Measurements from ENCODE around the gene KRTAP10-6.

The KRTAP10-6 gene

GRCh38 chr21:44614961-44615391 is 22.7 kb upstream of the KRTAP10-6 start:
- no peak overlapping the region for H3K27ac ChIP-seq
- DNase-seq, result no peak
- no peak for TF ChIP-seq CTCF (IDR thresholded peaks at IDR 0.05)
- H3K27me3 ChIP-seq, result peaks cover 0 to 41% of the 10 kb centered on the region in 2 donors
- H3K4me3 ChIP-seq, result no peak overlapping the region
- no peaks in the 10 kb centered on the region for H3K36me3 ChIP-seq
- H3K4me1 ChIP-seq, result no peaks in the 10 kb centered on the region
- H3K9me3 ChIP-seq, result peaks cover 0 to 20% (median 13%) of the 10 kb centered on the region in 3 donors
- intact Hi-C loops (cut with DNase I; ENCODE audit: low total_unique reads), result no loop called here

DNA sequence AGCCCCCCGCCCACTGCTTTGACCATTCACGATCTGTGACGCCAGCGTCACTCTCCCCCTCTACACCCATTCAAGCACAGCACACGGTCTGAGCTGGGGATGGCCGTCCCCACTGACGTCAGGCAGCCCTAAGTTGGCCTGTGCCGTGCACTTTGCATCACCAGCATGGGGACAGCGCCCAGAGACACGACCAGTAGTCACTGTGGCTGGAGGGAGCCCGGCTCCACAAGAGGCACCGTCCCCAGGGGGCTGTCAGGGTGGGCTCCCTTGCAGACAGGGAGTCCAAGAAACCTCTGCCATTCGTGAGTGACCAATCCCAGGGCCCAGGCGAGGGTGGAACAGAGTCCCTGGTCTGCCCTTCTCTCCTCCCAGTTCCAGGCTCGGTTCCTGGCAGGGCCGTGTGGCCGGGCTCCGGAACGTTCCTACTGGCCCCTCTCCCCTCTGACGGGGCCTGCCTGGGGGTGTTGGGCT is 21.9 kb upstream of the KRTAP10-6 start:
- H3K36me3 ChIP-seq, result no peaks in the 10 kb centered on the region
- no peak overlapping the region for H3K27ac ChIP-seq
- no peak for DNase-seq
- intact Hi-C loops (cut with DNase I; ENCODE audit: low total_unique reads), result no loop called here
- no peak overlapping the region for H3K4me3 ChIP-seq
- H3K9me3 ChIP-seq, result peaks cover 0 to 23% (median 18%) of the 10 kb centered on the region in 3 donors
- peaks cover 0 to 41% of the 10 kb centered on the region in 2 donors for H3K27me3 ChIP-seq
- TF ChIP-seq CTCF (IDR thresholded peaks at IDR 0.05), result no peak
- H3K4me1 ChIP-seq, result no peaks in the 10 kb centered on the region

- H3K9me3 ChIP-seq, result peaks cover 0 to 24% (median 21%) of the 10 kb centered on the region in 3 donors
- intact Hi-C loops (cut with DNase I; ENCODE audit: low total_unique reads), result no loop called here
- H3K4me1 ChIP-seq, result no peaks in the 10 kb centered on the region
- peaks cover 0 to 41% of the 10 kb centered on the region in 2 donors for H3K27me3 ChIP-seq
- no peak for TF ChIP-seq CTCF (IDR thresholded peaks at IDR 0.05)
- no peaks in the 10 kb centered on the region for H3K36me3 ChIP-seq
- no peak overlapping the region for H3K27ac ChIP-seq
- H3K4me3 ChIP-seq, result no peak overlapping the region
- no peak for DNase-seq
Measured at GRCh38 chr21:44613386-44614155, 21.3 kb upstream of the KRTAP10-6 start.

GRCh38 chr21:44612669-44613229 is 20.4 kb upstream of the KRTAP10-6 start:
- no peak overlapping the region for H3K27ac ChIP-seq

GRCh38 chr21:44612029-44612486 is 19.8 kb upstream of the KRTAP10-6 start, which contains the start of gene KRTAP10-8:
Gene KRTAP10-8 (plus strand): TSS chr21:44612079. CDS start chr21:44612101, 22 bp downstream.
- DNase-seq, result no peak
- intact Hi-C loops (cut with DNase I; ENCODE audit: low total_unique reads), result no loop called here
- no peak within 1 kb of the TSS for H3K27ac ChIP-seq
- TF ChIP-seq CTCF (IDR thresholded peaks at IDR 0.05), result no peak
- H3K27me3 ChIP-seq, result peaks cover 0 to 39% of the 10 kb centered on the region in 2 donors
- H3K9me3 ChIP-seq, result peaks cover 0 to 24% (median 21%) of the 10 kb centered on the region in 3 donors
- H3K36me3 ChIP-seq, result no peaks in the 10 kb centered on the region
- H3K4me1 ChIP-seq, result no peaks in the 10 kb centered on the region
- H3K4me3 ChIP-seq, result no peak within 1 kb of the TSS

More at GRCh38 chr21:44612669-44613229, 20.4 kb upstream of the KRTAP10-6 start:
- Histone ChIP-seq H3K27me3 (peaks cover 0 to 41% of the 10 kb centered on the region in 2 donors), H3K36me3 (no peaks in the 10 kb centered on the region), H3K4me3 (no peak overlapping the region), H3K4me1 (no peaks in the 10 kb centered on the region), H3K9me3 (peaks cover 0 to 24% (median 21%) of the 10 kb centered on the region in 3 donors)
- intact Hi-C loops (cut with DNase I; ENCODE audit: low total_unique reads), result no loop called here
- no peak for DNase-seq
- no peak for TF ChIP-seq CTCF (IDR thresholded peaks at IDR 0.05)

Measured in tibial artery (tissue), 4 donors.